Ureter (tissue), 1 donor: ENCODE measurements around the gene TECPR1. TPM values are rescaled to one million over a fixed set of nuclear protein-coding genes. Genes with fewer than 3 reads are reported as not detected.

Experiments
- DNase-seq: peaks from one replicate; pipeline ENCODE4 v3.0.0-alpha.2; 2020; ENCODE audit warnings: low spot score
- total RNA-seq: library from RNA; stranded (reverse); gene quantifications from one replicate; pipeline ENCODE4 v1.2.4, GENCODE V29; 2023
- donor health status: DM: yes; HTN: yes; CAD: no.

TECPR1 gene, protein sequence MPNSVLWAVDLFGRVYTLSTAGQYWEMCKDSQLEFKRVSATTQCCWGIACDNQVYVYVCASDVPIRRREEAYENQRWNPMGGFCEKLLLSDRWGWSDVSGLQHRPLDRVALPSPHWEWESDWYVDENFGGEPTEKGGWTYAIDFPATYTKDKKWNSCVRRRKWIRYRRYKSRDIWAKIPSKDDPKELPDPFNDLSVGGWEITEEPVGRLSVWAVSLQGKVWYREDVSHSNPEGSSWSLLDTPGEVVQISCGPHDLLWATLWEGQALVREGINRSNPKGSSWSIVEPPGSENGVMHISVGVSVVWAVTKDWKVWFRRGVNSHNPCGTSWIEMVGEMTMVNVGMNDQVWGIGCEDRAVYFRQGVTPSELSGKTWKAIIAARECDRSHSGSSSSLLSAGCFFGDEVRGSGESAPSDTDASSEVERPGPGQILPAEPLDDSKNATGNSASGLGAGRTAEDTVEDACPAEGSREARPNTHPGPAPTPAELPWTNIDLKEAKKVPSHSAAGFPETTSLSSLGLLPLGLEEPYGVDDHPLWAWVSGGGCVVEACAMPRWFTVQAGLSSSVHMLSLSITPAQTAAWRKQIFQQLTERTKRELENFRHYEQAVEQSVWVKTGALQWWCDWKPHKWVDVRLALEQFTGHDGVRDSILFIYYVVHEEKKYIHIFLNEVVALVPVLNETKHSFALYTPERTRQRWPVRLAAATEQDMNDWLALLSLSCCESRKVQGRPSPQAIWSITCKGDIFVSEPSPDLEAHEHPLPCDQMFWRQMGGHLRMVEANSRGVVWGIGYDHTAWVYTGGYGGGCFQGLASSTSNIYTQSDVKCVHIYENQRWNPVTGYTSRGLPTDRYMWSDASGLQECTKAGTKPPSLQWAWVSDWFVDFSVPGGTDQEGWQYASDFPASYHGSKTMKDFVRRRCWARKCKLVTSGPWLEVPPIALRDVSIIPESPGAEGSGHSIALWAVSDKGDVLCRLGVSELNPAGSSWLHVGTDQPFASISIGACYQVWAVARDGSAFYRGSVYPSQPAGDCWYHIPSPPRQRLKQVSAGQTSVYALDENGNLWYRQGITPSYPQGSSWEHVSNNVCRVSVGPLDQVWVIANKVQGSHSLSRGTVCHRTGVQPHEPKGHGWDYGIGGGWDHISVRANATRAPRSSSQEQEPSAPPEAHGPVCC
- 37.9 TPM for total RNA-seq

DNA sequence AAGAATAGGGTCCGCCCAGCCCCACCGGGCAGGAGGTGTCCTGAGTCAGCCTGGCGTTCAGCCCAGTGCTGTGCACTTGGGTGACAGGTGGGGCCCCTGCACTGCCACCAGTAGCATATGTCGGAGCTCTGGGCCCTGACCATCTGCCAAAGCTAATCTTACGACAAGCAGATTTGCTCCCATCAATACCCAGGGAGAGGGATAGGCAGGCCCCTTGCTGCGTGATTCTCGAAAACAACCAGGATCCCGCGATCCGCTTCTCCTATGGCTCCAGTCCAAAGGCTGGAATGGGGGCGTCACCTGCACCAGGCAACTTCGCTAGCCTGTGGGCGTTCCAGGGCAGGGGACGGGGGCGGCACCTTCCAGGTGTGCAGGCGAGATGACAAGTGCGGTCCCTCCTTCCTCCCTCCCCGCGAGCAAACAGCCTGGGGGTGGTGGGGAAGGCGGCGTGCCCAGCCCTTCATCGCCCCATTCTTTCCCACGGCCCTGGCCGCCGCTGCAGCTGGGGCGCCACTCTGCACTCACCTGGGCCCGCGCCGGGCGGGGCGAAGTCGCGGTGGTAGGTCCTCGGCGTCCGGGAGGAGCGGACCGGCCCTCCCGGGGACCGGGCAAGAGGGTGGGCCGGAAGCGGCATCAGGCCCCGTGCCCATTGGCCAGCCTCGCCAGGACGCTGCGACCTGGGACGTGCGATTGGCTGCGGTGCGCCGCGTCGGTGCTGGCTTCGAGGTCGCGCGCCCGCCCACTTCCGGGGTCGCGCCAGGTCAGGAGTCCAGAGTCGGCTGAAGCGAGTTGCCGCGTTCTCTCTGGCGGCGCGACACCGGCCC lies at the start of gene TECPR1:
Gene TECPR1 (minus strand): TSS at position 632 of the 824 bp plus-strand sequence. CDS start 6,086 bp downstream, outside the sequence.
- DNase-seq = peak; percentile 95

DNA sequence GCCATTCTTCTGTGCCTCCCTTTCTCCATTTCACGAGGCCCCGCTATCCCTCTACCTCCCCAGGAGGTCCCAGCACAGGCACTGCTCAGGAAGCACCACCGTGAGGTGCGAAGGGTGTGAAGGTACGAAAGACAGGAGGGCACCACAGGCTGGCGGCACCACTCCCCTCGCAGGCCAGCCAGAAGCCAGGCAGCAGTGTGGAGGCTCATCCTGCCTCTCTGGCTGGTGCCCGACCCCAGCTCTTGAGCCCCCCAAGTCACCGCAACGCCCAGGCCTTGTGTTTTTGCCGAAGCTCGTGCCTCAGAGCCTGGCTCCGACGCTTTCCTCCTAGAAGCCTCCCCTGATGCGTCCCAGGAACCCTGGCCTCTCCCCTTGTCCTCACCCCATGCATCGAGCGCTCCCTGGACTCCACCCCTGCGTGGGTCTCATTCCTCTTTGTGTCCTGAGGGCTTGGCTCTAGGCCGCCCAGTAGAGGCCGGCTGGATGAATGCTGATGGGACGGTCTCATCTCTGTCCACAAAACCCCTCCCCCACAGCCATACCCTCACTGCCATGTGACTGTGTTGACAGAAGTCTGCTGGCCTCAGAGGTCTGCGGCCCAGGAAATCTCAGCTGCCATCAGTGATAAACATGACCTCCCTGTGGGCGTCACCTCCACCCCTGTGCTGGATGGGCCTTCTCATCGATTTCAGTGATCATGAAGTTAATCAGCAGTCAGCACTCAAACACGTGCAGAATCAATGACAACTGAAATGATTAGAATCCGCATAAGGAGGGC lies 48.8 kb upstream of the TECPR1 start:
- no peak for DNase-seq

DNA sequence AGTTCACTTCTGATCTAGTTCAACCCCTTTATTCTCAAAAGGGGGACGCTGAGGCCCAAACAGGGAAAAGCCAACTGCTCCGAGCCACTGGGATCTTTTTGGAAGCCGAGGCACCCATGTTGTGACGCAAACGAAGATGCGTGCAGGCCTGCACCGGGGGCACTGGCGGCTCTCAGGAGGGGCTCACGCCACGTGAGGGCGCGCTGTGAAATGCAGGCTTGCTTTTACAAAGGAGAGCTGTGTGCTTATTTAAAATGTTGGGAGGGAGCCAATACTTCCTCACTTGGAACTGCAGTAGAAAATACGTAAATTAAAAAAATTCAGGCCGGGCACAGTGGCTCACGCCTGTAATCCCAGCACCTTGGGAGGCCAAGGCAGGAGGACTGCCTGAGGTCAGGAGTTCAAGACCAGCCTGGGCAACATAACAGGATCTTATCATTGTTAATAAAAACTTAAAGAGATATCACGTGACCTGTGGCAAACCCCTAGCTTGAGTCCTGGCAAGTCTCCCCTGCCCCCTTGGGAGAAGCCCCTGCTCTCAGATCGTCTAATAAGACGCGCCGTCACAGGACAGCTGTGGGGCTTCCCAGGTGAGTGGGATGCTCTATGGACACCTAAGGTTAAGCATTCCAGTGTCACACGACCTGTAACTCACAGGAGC lies 45.7 kb upstream of the TECPR1 start:
- no peak for DNase-seq

DNA sequence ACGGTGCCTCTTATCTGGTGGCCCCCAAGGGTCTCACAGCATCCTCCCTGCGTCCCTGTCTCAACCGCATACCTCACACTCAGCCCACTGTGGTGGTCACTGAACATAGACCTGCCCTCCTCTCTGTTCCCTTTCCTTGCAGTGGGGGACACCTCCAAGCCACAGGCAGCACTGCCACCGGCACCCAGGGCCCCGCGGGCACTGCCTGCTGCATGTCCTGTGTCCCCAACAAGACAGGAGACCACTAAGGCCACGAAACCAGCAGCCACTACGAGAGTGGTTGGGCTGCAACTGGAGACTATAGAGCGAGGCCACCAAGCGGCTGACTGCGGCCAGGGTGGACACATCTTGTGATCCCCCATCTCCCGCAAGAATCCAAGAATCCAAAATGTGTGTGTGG lies 44.8 kb upstream of the TECPR1 start:
- no peak for DNase-seq

DNA sequence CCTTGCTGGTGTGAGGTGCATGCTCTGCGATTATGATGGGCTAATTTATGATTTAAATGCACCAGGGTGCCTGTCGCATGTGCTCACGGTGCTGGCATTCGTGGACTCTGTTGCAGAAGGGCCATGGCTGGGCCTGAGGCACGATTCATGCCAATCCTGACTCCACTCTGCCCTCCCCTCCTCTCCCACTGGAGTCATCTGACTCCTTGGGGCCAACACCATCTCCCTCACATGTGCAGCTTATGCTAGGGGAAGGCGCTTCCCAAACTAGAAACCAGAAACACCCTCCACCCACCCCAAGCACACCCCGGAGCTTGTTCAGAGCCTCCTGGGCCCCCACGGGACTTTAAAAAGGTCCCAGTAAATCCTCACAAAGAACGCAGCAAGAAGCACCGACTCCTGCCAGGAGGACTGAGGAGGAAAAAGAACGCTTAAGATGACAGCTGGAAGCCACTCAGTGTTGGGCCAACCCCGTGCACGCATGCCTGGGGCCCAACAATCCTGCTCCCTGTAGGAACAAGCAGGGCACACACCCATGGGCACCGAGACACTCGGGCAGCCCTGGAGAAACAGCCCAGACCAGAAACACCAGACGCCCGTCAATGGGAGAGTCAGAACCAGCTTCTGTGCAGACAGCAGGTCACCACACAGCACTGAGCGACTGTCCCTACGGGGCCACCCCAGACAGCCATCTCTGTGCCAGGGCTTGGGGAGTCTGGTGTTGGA lies 43.6 kb upstream of the TECPR1 start:
- no peak for DNase-seq

DNA sequence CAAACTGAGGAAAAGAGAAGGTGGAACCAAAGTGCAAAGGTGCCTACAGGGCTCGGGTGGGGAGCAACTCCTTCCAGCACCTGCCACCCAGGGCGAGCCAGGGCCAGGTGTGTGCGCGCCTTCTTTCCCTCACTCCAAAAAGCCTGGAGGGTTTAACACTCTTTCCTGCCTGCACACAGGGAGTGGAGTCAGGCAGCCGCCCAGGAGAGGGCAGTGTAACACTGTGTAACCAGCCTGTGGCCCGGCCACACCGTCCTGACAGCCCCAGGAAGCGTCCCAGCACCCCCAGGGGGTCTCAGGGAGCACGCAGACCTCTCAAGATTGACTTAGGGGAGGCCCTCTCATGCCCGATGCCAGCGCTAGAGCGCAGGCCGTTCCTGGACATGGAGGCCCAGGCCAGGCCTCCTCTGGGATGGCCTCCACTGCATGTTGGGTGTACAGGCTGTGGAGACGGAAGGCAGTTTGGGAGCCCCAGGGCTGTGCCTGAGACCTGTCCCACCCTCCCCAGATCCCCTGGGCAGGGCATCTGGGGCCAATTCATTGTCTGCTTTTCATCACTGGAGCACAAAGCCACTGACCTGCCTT lies 42.9 kb upstream of the TECPR1 start:
- DNase-seq = no peak

DNA sequence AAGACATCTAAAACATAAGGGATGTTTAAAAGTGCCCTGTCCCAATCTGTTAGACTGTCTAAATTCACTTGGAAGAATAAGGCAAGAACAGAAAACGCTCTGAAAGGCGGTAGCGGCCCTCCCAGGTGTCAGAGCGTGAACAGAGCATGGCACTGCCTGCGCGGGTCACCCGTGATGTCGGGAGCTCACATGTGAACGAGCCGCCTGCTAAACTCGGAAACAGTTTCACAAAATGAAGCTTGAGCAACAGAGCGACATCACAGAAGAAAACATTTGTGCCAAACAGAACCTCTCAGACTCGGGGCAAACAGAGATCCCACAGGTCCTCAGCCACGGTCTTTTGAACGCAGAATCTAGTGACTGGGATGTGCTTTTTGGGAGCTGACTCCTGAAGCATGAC lies 42.3 kb upstream of the TECPR1 start:
- no peak for DNase-seq

DNA sequence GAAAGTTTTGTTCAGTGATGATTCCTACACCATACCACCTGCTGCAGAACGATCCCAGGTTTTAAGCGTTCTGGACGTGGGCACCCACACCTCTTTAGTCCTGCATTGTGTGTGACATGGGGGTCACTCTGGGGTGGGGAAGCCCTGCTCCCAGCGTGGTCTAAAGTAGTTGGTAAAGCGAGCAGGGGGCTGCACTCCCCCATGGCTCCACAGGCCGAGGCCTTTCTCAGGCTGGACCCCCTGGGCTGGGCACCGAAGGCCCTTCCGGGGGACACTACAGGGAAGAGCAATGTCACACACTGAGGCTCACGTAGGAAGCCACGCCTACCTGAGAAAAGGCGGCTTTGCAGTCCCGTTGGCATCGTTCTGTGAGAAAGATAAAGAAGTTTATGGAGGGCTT lies 41.7 kb upstream of the TECPR1 start:
- DNase-seq = no peak

DNA sequence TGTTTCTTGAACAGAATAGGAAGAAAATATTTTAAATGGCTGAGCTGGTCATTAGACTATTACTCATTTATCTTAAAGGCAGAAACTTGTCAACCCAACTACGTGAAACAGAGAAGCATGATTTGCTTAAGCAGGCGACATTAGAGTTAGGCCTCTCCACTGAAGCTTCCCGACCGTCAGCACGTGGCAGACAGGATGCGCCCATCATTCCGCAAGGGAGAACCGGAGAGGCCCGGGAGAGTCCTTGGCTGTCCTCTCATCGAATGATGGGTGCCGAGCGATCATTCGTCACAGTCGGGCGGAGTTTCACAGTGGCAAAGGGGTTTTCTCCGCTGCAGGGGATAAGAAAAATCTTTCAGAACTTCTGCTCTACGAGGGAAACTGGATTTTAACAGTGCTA lies 41.2 kb upstream of the TECPR1 start:
- no peak for DNase-seq

DNA sequence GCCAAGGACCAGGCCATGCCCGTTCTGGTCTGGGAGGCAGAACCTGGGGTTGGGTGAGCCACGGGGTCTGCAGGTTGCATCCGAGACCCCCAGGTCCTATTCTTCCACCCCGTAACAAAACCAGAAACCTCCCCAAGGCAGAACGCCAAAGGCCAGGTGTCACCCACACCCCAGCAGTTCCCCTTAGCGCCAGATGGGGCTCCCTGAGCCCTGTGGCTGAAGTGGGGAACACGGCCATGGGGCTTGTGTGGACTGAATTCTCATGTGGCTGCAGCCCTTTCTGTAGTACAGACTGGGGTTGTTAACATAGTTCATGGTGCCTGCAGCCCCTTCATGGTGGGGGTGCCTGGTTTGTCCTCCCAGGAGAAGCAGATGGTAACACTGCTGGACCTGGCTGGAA lies 39.7 kb upstream of the TECPR1 start:
- DNase-seq = no peak

DNA sequence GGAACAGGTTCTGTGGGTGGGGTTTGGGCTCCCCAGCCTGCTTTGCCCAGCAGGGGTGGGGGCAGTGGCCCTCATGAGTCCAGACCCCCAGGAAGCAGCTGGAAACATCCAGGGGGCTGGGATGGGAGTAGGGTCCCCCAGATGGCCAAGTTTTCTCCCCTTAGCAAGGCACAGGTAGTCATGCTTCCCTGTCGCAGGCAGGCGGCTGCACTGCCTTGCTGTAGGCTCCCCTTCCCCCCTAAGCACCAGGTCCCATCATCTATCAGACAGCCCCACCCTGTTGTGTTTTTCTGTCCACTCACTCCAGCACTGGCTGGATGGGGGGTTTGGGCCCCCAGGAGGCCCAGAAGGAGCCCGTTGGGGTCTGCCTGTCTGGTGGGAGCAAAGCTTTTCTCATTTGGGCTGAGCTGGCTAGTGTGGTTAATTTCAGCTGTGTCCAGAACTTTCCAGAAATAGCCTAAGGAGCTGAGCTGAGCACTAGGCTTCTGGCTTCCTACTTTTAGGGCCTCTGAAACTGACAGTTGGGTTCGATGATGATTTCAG lies 37.4 kb upstream of the TECPR1 start:
- no peak for DNase-seq

DNA sequence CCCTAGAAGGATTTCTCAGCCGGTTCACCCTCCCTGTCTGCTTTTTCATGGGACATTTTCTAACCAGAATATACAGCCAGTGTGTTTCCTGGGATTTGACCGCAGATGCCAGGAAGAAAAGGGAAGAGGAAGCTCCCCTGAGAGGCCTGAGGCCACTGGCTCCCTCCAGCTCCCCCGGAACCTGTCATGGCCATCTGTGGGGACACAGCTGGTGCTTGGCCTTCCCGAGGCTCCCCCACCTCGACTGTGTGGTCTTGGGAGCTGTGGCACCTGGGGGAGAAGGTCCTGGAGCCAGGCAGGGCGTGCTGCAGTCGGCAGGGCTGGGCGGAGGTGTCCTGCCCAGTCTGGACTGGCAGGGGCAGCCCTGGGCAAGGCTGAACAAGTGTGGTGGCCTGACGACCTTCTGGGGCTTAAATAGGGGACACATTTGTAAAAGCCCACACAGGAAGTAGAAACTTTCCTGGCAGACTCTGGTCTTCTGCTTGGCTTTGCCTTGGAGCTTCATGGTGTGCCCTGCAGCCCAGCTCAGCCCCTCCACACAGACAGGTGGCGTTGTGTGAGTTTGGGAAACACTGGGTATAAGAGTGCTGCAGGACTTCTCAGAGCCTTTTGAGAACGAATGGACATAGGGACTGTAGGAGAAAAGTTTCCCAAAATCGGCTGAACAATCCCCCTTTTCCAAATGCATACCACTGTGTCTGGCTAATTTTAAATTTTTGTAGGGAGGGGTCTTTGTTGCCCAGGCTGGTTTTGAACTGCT lies 36.2 kb upstream of the TECPR1 start:
- no peak for DNase-seq

DNA sequence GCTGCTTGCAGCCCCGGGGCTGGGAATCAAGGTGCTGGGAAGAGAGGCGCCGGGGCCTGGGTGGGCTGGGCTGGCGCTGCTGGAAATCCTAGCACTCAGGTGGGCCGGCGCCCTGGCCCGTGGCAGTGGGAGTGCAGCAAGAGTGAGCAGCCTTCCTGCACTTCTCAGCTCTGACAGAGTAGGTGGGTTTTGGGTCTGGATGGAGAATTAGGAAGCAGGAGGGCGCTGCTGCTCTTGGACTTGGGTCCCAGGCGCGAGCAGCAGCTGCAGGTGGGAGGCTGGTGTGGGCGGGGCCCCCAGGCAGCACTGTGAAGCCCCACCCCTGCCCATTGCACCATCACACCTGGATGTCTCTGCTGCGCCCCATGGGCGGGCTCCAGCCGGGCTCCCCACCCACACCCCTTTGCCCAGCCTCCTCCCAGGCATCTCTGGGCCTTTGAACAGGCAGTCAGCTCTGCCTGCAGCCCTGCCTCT lies 35.5 kb upstream of the TECPR1 start:
- peak; percentile 73 for DNase-seq

DNA sequence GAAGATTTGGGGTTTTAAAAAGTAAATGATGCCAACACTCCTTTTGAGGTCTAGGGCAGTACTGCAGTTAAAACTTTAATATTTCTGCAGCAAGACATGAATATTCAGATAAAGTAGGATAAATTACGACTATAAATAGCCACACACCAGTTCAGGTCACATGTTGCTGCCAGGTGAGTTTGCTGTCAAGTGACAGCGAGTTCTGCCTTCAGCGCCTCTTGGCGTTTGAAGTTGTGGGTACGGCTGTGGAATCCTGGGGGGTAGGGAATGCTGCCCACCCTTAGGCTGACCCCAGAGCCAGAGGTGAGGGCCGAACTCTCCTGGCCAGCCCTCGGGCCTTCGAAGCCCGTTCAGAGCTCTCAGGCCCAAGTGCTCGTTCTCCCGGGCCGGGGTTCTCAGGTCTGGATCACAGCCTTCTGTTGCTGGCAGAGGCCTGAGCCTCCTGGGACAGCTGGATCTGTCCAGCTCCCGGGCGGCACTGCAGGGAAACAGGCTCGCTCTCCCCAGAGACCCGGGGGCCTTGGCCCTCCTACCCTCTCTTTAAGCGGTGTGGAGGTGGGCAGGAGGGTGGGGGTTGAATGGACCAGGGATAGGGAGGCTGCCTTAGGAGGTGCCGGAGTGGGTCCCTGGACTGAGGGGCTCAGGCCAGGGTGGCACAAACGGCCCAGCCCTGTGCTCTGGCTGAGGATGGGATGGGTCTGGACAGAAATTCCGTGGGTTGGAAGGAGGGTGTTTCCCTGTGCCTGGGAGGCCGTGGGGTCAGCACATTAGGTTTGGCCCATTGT lies 34.9 kb upstream of the TECPR1 start:
- DNase-seq = no peak

DNA sequence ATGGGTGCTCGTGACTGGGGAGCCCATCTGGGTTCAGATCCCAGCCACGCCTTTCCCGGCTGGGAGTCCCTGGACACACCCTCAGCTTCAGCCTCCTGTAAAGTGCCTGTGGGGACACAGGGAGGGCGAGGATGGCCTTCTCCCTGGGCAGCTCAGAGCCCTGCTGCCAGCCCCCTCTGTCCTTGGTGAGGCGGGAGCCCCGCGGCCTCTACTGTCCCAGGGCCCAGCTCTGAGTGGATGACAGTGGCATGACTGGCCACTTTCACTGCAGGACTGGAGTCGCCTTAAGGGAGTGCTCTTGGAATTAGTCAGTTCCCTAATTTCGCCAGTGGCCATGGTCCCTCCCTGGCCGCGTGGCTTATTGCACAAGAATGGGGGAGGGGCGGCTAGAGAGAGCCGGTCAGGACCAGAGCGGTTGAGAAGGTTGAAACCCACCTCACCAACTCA lies 34.1 kb upstream of the TECPR1 start:
- DNase-seq = peak; percentile 82

DNA sequence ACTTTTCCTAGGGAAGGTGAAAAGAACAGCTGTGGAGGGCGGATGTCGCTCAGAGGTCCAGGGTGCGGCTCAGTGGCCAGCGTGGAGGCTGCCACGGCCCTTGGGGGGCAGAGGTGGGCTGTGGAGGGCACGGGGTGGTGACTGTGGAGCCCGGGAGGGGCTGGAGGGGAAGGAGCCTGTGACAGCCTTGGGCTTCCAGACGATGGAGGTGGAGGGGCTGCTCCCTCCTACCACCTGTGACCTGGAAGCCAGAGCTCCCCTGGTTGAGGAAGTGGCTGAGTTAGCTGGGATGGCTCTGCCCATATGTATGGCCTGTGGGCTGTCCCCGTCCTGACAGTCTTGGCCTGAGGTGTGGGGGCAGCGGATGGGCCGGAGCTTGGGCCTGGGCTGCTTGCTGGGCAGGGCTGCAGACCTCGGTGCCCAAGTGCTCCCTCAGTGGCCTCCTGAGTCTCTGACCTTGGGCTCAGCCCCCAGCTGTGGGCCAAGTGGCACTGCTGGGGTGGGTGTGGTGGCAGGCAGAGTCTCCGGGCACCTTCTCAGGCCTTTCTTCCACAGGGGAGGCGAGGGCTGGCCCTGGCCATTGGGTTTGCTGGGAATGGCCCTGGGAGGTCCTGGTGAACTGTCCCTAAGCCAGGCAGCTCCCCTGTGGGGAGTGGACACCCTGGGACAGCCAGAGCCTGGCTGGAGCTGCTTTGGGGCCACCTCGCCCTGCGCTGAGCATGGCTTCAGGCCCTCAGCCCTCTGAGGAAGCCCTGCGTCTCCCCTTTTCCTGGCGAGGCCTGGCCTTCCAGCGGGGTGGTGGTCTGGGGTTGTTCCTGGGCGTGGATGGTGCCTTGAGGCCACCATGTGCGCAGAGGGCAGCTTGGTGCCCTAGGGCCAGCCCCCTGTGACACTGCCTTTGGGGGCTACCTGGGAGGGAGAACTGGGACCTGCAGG lies 33.4 kb upstream of the TECPR1 start:
- no peak for DNase-seq
